WTC11 (cell line): ENCODE data around the gene SHANK3. TPM values are rescaled to one million over a fixed set of nuclear protein-coding genes. Genes with fewer than 3 reads are reported as not detected.

Experiments used
- ATAC-seq: fragments of 200-7000 bp; cut with Tn5 transposase; 2 replicates; pipeline ENCODE4 v1.10.0; 2021; ENCODE audit warnings: mild to moderate bottlenecking, moderate library complexity
- CTCF ChIA-PET: fragments of 300-600 bp; sonication (Branson Sonifier 250); formaldehyde crosslinking; loops from one replicate; lab custom pipeline; 2021; ENCODE audit warnings: antibody characterized with exemption; lab: Charles Lee
- POLR2A ChIA-PET: fragments of 350-600 bp; sonication (Branson Sonifier 250); formaldehyde crosslinking; loops from one replicate; lab custom pipeline; 2021; ENCODE audit warnings: antibody characterized with exemption; lab: Charles Lee
- DNase-seq: peaks from one replicate; pipeline ENCODE4 v3.0.0; 2021; ENCODE audit warnings: low spot score
- H3K27ac Mint-ChIP-seq: 2 replicates; pipeline ENCODE4 v1.8.0; 2021; ENCODE audit warnings: mixed read lengths
- H3K27me3 Mint-ChIP-seq: 2 replicates; pipeline ENCODE4 v1.8.0; 2021; ENCODE audit warnings: low read depth, mild to moderate bottlenecking, moderate library complexity, mixed read lengths
- H3K36me3 Mint-ChIP-seq: 2 replicates; pipeline ENCODE4 v1.8.0; 2021; ENCODE audit warnings: mixed read lengths
- H3K4me1 Mint-ChIP-seq: 2 replicates; pipeline ENCODE4 v1.8.0; 2022; ENCODE audit warnings: mixed read lengths
- H3K4me3 Mint-ChIP-seq: 2 replicates; pipeline ENCODE4 v1.8.0; 2021; ENCODE audit warnings: mild to moderate bottlenecking, moderate library complexity, mixed read lengths
- H3K9me3 Mint-ChIP-seq: 2 replicates; pipeline ENCODE4 v1.8.0; 2021; ENCODE audit warnings: mixed read lengths
- ETV6 ChIP-seq: sonication (generic); formaldehyde crosslinking; IDR thresholded peaks from 2 replicates; pipeline ENCODE4 v1.8.1; 2022; ENCODE audit warnings: mild to moderate bottlenecking, missing genetic modification reagents
- FOXP1 ChIP-seq: sonication (generic); formaldehyde crosslinking; IDR thresholded peaks from 2 replicates; pipeline ENCODE4 v1.8.0; 2022; ENCODE audit warnings: missing genetic modification reagents, mild to moderate bottlenecking, moderate library complexity, borderline replicate concordance
- GRHL2 ChIP-seq: fragments of 250-450 bp; sonication (Bioruptor Pico); IDR thresholded peaks from 2 replicates; pipeline ENCODE4 v1.8.0; 2022; ENCODE audit warnings: mild to moderate bottlenecking, moderate library complexity; ENCODE audit not compliant: insufficient replicate concordance, severe bottlenecking
- GTF2I ChIP-seq: fragments of 250-450 bp; sonication (Bioruptor Pico); conservative IDR thresholded peaks from 2 replicates; pipeline ENCODE4 v1.4.0; 2021; ENCODE audit warnings: mild to moderate bottlenecking
- IRF2 ChIP-seq: sonication (generic); formaldehyde crosslinking; IDR thresholded peaks from 2 replicates; pipeline ENCODE4 v1.8.0; 2022; ENCODE audit warnings: low read depth, missing genetic modification reagents, borderline replicate concordance
- KAT7 ChIP-seq: sonication (generic); formaldehyde crosslinking; IDR thresholded peaks from 2 replicates; pipeline ENCODE4 v1.8.1; 2023; ENCODE audit warnings: missing genetic modification reagents, mild to moderate bottlenecking, borderline replicate concordance
- NFATC4 ChIP-seq: fragments of 250-450 bp; sonication (Bioruptor Pico); IDR thresholded peaks from 2 replicates; pipeline ENCODE4 v1.9.0; 2021; ENCODE audit warnings: mild to moderate bottlenecking
- NR3C1 ChIP-seq: sonication (generic); formaldehyde crosslinking; conservative IDR thresholded peaks from 2 replicates; pipeline ENCODE4 v1.8.1; 2023; ENCODE audit warnings: low read depth, mild to moderate bottlenecking, missing genetic modification reagents
- OVOL2 ChIP-seq: fragments of 250-450 bp; sonication (Bioruptor Pico); IDR thresholded peaks from 2 replicates; pipeline ENCODE4 v1.9.0; 2021; ENCODE audit warnings: mild to moderate bottlenecking, borderline replicate concordance
- RORB ChIP-seq: fragments of 250-450 bp; sonication (Bioruptor Pico); IDR thresholded peaks from 2 replicates; pipeline ENCODE4 v1.9.0; 2021; ENCODE audit warnings: mild to moderate bottlenecking
- SP1 ChIP-seq: sonication (generic); formaldehyde crosslinking; conservative IDR thresholded peaks from 2 replicates; pipeline ENCODE4 v1.8.1; 2022; ENCODE audit warnings: missing genetic modification reagents
- TEAD4 ChIP-seq: sonication (generic); formaldehyde crosslinking; IDR thresholded peaks from 2 replicates; pipeline ENCODE4 v1.8.0; 2022; ENCODE audit warnings: mild to moderate bottlenecking, missing genetic modification reagents
- TP53 ChIP-seq: sonication (generic); formaldehyde crosslinking; IDR thresholded peaks from 2 replicates; pipeline ENCODE4 v1.8.1; 2023; ENCODE audit warnings: mild to moderate bottlenecking, missing genetic modification reagents
- ZNF121 ChIP-seq: sonication (generic); formaldehyde crosslinking; IDR thresholded peaks from 2 replicates; pipeline ENCODE4 v1.8.0; 2023; ENCODE audit warnings: missing genetic modification reagents
- ZNF219 ChIP-seq: sonication (generic); formaldehyde crosslinking; IDR thresholded peaks from 2 replicates; pipeline ENCODE4 v1.8.0; 2023; ENCODE audit warnings: missing genetic modification reagents, mild to moderate bottlenecking, borderline replicate concordance
- ZNF232 ChIP-seq: sonication (generic); formaldehyde crosslinking; IDR thresholded peaks from 2 replicates; pipeline ENCODE4 v1.8.0; 2022; ENCODE audit warnings: mild to moderate bottlenecking, missing genetic modification reagents
- ZNF263 ChIP-seq: sonication (generic); formaldehyde crosslinking; IDR thresholded peaks from 2 replicates; pipeline ENCODE4 v1.8.1; 2022; ENCODE audit warnings: low read depth, mild to moderate bottlenecking, moderate library complexity, missing genetic modification reagents
- ZNF416 ChIP-seq: fragments of 250-450 bp; sonication (Bioruptor Pico); IDR thresholded peaks from 2 replicates; pipeline ENCODE4 v1.9.0; 2021; ENCODE audit warnings: mild to moderate bottlenecking, inconsistent platforms
- total RNA-seq: library from RNA; stranded (reverse); gene quantifications from 3 replicates; pipeline ENCODE4 v1.2.3, GENCODE V29; 2021
- TF ChIP-seq, protein P1 (sequence below): sonication (generic); formaldehyde crosslinking; IDR thresholded peaks from 2 replicates; pipeline ENCODE4 v1.8.1; 2023; ENCODE audit warnings: mild to moderate bottlenecking, missing genetic modification reagents, moderate library complexity
- TF ChIP-seq, protein P2 (sequence below): sonication (generic); formaldehyde crosslinking; IDR thresholded peaks from 2 replicates; pipeline ENCODE4 v1.8.1; 2022; ENCODE audit warnings: missing genetic modification reagents, borderline replicate concordance
- TF ChIP-seq, protein P3 (sequence below): sonication (generic); formaldehyde crosslinking; IDR thresholded peaks from 2 replicates; pipeline ENCODE4 v1.8.0; 2022; ENCODE audit warnings: mild to moderate bottlenecking, missing genetic modification reagents
- TF ChIP-seq, protein P4 (sequence below): fragments of 250-450 bp; sonication (Bioruptor Pico); conservative IDR thresholded peaks from 2 replicates; pipeline ENCODE4 v1.9.0; 2021; ENCODE audit warnings: mild to moderate bottlenecking
- TF ChIP-seq, protein P5 (sequence below): sonication (generic); formaldehyde crosslinking; conservative IDR thresholded peaks from 2 replicates; pipeline ENCODE4 v1.8.1; 2023; ENCODE audit warnings: mild to moderate bottlenecking, low read depth, missing genetic modification reagents, moderate library complexity
- TF ChIP-seq, protein P6 (sequence below): sonication (generic); formaldehyde crosslinking; IDR thresholded peaks from 2 replicates; pipeline ENCODE4 v1.8.1; 2023; ENCODE audit warnings: mild to moderate bottlenecking, missing genetic modification reagents
- TF ChIP-seq, protein P7 (sequence below): fragments of 250-450 bp; sonication (Bioruptor Pico); IDR thresholded peaks from 2 replicates; pipeline ENCODE4 v1.9.0; 2021; ENCODE audit warnings: mild to moderate bottlenecking

Gene SHANK3
- total RNA-seq, 1 experiment from 2014 or later, result 9.6 TPM

DNA sequence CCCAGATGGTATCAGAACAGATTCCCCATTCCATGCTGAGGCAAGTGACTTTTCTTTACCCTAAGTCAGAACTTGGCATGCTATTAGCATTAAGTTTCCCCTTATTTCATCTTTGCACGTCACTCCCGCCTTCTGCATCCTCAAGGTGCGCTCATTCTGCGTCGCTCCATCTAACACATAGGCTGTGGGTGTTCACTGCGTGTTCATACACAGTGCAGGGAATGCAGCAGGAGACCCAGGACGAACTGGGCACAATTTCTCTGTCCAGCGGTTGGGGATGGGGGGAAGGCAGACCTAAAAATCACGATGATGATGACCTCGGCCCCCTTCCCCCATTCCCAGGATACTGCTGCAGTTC lies 45.7 kb downstream of the SHANK3 start (continued):
- TF ChIP-seq, protein P1, sequence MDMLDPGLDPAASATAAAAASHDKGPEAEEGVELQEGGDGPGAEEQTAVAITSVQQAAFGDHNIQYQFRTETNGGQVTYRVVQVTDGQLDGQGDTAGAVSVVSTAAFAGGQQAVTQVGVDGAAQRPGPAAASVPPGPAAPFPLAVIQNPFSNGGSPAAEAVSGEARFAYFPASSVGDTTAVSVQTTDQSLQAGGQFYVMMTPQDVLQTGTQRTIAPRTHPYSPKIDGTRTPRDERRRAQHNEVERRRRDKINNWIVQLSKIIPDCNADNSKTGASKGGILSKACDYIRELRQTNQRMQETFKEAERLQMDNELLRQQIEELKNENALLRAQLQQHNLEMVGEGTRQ (CRISPR knock-in tag), result no peak
- no peak for TF ChIP-seq TEAD4 (CRISPR knock-in tag)
- TF ChIP-seq, protein P2, sequence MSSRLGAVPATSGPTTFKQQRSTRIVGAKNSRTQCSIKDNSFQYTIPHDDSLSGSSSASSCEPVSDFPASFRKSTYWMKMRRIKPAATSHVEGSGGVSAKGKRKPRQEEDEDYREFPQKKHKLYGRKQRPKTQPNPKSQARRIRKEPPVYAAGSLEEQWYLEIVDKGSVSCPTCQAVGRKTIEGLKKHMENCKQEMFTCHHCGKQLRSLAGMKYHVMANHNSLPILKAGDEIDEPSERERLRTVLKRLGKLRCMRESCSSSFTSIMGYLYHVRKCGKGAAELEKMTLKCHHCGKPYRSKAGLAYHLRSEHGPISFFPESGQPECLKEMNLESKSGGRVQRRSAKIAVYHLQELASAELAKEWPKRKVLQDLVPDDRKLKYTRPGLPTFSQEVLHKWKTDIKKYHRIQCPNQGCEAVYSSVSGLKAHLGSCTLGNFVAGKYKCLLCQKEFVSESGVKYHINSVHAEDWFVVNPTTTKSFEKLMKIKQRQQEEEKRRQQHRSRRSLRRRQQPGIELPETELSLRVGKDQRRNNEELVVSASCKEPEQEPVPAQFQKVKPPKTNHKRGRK (CRISPR knock-in tag), result no peak
- TF ChIP-seq, protein P3, sequence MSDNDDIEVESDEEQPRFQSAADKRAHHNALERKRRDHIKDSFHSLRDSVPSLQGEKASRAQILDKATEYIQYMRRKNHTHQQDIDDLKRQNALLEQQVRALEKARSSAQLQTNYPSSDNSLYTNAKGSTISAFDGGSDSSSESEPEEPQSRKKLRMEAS, result no peak
- TF ChIP-seq ZNF232, result no peak
- TF ChIP-seq OVOL2 (CRISPR knock-in tag), result no peak
- no peak for TF ChIP-seq ETV6 (CRISPR knock-in tag)
- TF ChIP-seq FOXP1 (CRISPR knock-in tag), result no peak
- TF ChIP-seq, protein P4, sequence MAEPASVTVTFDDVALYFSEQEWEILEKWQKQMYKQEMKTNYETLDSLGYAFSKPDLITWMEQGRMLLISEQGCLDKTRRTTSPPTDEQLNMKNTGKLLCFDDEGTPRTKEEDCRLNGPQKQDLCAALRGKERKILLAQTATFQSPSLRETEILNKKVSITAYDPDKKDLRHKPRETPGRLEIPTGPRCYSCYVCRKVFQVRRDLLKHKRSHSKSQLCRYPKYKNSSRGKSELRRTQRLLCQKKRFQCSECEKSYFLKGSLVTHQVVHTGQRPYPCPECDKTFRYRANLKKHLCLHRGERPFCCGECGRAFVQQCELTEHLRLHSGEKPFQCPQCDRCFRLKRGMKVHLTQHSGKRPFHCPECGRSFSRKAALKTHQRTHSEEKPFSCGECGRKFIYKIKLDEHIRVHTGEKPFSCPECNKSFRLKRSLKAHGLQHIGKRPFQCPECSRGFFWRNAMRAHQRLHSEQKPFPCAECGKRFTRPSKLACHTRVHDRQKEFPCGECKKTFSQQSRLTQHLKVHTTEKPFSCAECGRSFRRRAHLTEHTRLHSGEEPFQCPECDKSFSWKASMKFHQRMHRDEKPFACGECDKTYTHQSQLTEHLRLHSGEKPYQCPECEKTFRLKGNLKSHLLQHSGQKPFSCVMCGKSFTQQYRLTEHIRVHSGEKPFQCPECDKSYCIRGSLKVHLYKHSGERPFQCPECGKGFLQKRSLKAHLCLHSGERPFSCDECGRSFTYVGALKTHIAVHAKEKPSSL (CRISPR knock-in tag), result no peak
- TF ChIP-seq ZNF121 (CRISPR knock-in tag), result no peak
- TF ChIP-seq SP1, result no peak
- no peak for TF ChIP-seq RORB
- TF ChIP-seq, protein P5, sequence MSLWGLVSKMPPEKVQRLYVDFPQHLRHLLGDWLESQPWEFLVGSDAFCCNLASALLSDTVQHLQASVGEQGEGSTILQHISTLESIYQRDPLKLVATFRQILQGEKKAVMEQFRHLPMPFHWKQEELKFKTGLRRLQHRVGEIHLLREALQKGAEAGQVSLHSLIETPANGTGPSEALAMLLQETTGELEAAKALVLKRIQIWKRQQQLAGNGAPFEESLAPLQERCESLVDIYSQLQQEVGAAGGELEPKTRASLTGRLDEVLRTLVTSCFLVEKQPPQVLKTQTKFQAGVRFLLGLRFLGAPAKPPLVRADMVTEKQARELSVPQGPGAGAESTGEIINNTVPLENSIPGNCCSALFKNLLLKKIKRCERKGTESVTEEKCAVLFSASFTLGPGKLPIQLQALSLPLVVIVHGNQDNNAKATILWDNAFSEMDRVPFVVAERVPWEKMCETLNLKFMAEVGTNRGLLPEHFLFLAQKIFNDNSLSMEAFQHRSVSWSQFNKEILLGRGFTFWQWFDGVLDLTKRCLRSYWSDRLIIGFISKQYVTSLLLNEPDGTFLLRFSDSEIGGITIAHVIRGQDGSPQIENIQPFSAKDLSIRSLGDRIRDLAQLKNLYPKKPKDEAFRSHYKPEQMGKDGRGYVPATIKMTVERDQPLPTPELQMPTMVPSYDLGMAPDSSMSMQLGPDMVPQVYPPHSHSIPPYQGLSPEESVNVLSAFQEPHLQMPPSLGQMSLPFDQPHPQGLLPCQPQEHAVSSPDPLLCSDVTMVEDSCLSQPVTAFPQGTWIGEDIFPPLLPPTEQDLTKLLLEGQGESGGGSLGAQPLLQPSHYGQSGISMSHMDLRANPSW (CRISPR knock-in tag), result no peak
- TF ChIP-seq KAT7 (CRISPR knock-in tag), result no peak
- no peak for TF ChIP-seq NFATC4

DNA sequence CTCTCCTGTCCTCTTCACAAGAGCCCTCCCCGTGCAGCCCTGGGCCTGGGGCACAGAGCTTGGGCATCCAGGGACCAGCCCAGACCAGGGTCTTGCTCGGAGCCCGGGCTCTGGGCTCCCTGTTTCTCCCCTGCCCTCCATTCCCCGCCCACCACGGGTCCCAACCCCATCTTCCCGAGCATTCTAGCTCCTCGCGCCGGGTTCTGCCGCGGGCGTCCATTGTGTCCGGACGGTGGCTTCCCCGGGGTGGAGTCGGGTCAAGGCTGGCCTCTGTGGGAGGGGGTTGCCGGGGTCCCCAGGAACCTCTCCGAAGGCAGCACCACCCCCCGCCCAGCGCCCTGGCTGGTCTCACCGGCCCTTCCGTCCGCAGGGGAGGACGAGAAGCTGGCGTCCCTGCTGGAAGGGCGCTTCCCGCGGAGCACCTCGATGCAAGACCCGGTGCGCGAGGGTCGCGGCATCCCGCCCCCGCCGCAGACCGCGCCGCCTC lies 47.2 kb downstream of the SHANK3 start:
- H3K27ac Mint-ChIP-seq, result no peak overlapping the region
- H3K9me3 Mint-ChIP-seq, result no peaks in the 10 kb centered on the region
- ATAC-seq, result peak; percentile 28
- ChIA-PET POLR2A (interaction anchor here (0.5 to 0.9 kb wide), 2 partner anchors 11 to 397 kb away, joined by 3 read pairs; no protein-coding TSS in a partner anchor), CTCF (interaction anchor here (0.6 to 2.4 kb wide), 13 partner anchors 10 to 223 kb away, joined by 3 to 11 read pairs (median 4); partner anchors contain the start of gene ARSA)
- H3K4me1 Mint-ChIP-seq, result peaks cover 4% of the 10 kb centered on the region
- H3K4me3 Mint-ChIP-seq, result peak overlapping the region; percentile 41
- peak; percentile 42 for DNase-seq
- no peaks in the 10 kb centered on the region for H3K36me3 Mint-ChIP-seq
- peaks cover 66% of the 10 kb centered on the region for H3K27me3 Mint-ChIP-seq
- TF ChIP-seq GRHL2 (no peak), SP1 (no peak), TP53 (no peak), NR3C1 (CRISPR knock-in tag) (no peak), ZNF416 (CRISPR knock-in tag) (no peak), ZNF263 (CRISPR knock-in tag) (no peak), OVOL2 (CRISPR knock-in tag) (no peak), GTF2I (no peak), ZNF219 (CRISPR knock-in tag) (no peak), IRF2 (CRISPR knock-in tag) (no peak)
- TF ChIP-seq, protein P6, sequence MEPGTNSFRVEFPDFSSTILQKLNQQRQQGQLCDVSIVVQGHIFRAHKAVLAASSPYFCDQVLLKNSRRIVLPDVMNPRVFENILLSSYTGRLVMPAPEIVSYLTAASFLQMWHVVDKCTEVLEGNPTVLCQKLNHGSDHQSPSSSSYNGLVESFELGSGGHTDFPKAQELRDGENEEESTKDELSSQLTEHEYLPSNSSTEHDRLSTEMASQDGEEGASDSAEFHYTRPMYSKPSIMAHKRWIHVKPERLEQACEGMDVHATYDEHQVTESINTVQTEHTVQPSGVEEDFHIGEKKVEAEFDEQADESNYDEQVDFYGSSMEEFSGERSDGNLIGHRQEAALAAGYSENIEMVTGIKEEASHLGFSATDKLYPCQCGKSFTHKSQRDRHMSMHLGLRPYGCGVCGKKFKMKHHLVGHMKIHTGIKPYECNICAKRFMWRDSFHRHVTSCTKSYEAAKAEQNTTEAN (CRISPR knock-in tag), result no peak
- TF ChIP-seq, protein P7, sequence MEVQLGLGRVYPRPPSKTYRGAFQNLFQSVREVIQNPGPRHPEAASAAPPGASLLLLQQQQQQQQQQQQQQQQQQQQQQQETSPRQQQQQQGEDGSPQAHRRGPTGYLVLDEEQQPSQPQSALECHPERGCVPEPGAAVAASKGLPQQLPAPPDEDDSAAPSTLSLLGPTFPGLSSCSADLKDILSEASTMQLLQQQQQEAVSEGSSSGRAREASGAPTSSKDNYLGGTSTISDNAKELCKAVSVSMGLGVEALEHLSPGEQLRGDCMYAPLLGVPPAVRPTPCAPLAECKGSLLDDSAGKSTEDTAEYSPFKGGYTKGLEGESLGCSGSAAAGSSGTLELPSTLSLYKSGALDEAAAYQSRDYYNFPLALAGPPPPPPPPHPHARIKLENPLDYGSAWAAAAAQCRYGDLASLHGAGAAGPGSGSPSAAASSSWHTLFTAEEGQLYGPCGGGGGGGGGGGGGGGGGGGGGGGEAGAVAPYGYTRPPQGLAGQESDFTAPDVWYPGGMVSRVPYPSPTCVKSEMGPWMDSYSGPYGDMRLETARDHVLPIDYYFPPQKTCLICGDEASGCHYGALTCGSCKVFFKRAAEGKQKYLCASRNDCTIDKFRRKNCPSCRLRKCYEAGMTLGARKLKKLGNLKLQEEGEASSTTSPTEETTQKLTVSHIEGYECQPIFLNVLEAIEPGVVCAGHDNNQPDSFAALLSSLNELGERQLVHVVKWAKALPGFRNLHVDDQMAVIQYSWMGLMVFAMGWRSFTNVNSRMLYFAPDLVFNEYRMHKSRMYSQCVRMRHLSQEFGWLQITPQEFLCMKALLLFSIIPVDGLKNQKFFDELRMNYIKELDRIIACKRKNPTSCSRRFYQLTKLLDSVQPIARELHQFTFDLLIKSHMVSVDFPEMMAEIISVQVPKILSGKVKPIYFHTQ (CRISPR knock-in tag), result no peak
- TF ChIP-seq, protein P1 (CRISPR knock-in tag), result no peak
